Urinary bladder (tissue), 4 donors: Measurements from ENCODE around the gene FRMPD2. TPM values are rescaled to one million over a fixed set of nuclear protein-coding genes. Genes with fewer than 3 reads are reported as not detected.
"Not testable (repeated sequence)": the region's sequence is repeated elsewhere in the genome, so short reads cannot be mapped to it uniquely, and the experiment has no call there.

Experiments used
- DNase-seq: peaks from one replicate; pipeline ENCODE4 v3.0.0-alpha.2; 2015; ENCODE audit errors: extremely low spot score
- H3K27ac ChIP-seq: one replicate; pipeline ENCODE4 v1.5.1; 2013; ENCODE audit warnings: low read depth, mild to moderate bottlenecking, moderate library complexity
- H3K36me3 ChIP-seq: one replicate; pipeline ENCODE4 v1.6.1; 2013; ENCODE audit warnings: mild to moderate bottlenecking, moderate library complexity; ENCODE audit not compliant: insufficient read depth
- H3K4me1 ChIP-seq: one replicate; pipeline ENCODE4 v1.6.1; 2013; ENCODE audit warnings: mild to moderate bottlenecking, moderate library complexity; ENCODE audit not compliant: insufficient read depth
- H3K4me3 ChIP-seq: one replicate; pipeline ENCODE4 v1.5.1; 2013; ENCODE audit warnings: low read depth, low read length
- WGBS: extraction: QIAGEN DNeasy Blood & Tissue Kit; methylation state at CpG from one replicate; pipeline ENCODE4 v1.1.7; 2013; 5-methylcytosine and 5-hydroxymethylcytosine counted together
- polyA plus RNA-seq: library from polyadenylated mRNA; stranded (reverse); fragments of 200-250 nt; gene quantifications from one replicate; pipeline ENCODE4 v1.2.3, GENCODE V29; 2013
- total RNA-seq: library from RNA; depleted of rRNA; stranded (reverse); fragments of >200 nt; gene quantifications from one replicate; pipeline ENCODE4 v1.2.3, GENCODE V29; 2014
- donor health status: healthy with polysubstance abuse.
- donor health status: healthy.

FRMPD2 gene
- total and polyA plus RNA-seq, 2 donors: 0.10 to 1.9 TPM

DNA sequence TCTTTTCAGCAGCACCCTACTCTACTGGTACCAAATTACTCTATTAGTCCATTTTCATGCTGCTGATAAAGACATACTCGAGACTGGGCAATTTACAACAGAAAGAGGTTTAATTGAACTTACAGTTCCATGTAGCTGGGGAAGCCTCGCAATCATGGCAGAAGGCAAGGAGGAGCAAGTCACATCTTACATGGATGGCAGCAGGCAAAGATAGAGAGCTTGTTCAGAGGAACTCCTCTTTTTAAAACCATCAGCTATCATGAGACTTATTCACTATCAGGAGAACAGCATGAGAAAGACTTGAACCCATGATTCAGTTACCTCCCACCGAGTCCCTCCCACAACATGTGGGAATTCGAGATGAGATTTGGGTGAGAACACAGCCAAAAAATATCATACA lies 7.2 kb upstream of the FRMPD2 start:
- 74% methylated on average over 4 of the region's 4 CpGs for WGBS
- not testable (repeated sequence) for H3K4me3 ChIP-seq, H3K36me3 ChIP-seq, DNase-seq, H3K27ac ChIP-seq, H3K4me1 ChIP-seq

DNA sequence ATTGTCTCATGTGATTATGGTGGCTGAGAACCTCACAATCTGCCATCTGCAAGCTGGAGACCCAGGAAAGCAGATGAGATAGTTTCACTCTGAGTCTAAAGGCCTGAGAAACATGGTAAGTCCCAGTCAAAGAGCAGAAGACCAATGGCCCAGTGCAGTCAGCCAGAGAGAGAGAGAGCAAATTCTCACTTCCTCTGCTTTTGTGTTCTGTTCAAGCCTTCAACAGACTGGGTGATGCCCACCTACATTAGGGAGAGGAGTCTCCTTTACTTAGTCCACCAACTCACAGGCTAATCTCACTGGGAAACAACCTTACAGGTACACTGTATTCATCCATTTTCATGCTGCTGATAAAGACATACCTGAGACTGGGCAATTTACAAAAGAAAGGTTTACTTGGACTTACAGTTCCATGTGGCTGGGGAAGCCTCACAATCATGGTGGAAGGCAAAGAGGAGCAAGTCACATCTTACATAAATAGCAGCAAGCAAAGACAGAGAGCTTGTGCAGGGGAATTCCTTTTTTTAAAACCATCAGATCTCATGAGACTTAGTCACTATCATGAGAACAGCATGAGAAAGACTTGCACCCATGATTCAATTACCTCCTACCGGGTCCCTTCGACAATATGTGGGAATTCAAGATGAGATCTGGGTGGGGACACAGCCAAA lies 4.7 kb upstream of the FRMPD2 start:
- Histone ChIP-seq H3K27ac (no peak overlapping the region), H3K4me1 (no peaks in the 10 kb centered on the region), H3K4me3 (no peak overlapping the region), H3K36me3 (no peaks in the 10 kb centered on the region)
- no peak for DNase-seq
- 89% methylated on average over 2 of the region's 2 CpGs for WGBS

DNA sequence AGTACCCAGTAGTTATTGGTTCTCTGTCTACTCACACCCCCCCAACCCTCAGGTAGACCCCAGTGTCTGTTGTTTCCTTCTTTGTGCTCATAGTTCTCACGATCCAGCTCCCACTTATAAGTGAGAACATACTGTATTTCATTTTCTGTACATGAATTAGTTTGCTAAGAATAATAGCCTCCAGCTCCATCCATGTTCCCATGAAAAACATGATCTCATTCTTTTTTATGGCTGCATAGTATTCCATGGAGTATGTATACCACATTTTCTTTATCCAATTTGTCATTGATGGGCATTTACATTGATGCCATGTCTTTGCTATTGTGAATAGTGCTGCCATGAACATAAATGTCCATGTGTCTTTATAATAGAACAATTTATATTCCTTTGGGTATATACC lies 2.6 kb upstream of the FRMPD2 start:
- no peak overlapping the region for H3K27ac ChIP-seq
- H3K4me3 ChIP-seq: no peak overlapping the region
- DNase-seq: no peak
- no peaks in the 10 kb centered on the region for H3K36me3 ChIP-seq
- H3K4me1 ChIP-seq: no peaks in the 10 kb centered on the region
- 97% methylated on average over 1 of the region's 1 CpG for WGBS

DNA sequence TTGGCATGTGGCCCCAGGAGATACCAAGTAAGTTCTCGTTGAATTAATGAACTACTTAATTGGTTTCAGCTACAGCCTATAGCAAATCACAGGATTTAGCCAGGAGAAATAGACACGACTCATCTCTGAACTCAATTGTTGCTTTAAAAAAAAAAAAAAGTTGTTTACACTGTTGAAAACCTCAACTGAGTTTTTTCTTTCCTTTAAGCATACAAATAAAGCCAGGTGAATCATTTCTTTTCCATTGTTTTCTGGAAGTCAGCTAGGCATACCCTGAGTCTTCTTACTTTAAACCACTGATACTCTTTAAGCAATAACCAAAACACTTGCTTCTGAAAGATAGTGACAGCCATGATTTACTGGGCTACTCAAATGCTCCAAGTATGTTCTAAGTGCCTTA lies 755 bp downstream of the FRMPD2 start:
- Histone ChIP-seq H3K4me3 (no peak overlapping the region), H3K27ac (no peak overlapping the region), H3K36me3 (no peaks in the 10 kb centered on the region), H3K4me1 (no peaks in the 10 kb centered on the region)
- 72% methylated on average over 2 of the region's 2 CpGs for WGBS
- no peak for DNase-seq

DNA sequence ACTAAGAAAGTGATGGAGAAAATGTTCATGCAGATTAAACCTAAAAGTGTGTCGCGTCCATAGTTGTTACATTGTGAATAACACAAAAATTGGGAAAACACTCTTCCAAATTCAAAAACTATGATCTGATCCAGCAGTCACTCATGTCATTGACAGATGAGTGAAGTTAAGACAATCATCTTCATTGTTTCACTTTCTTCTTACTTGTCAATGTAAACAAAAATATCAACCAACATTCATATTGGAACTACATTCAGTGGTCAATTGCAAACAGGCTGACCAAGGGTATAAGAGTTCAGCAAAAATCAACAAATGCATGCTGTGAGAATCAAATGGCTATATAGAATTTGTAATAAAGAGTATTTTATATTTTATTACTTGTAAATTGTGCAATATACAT lies 1.8 kb downstream of the FRMPD2 start:
- Histone ChIP-seq H3K27ac (no peak overlapping the region), H3K36me3 (no peaks in the 10 kb centered on the region), H3K4me3 (no peak overlapping the region), H3K4me1 (no peaks in the 10 kb centered on the region)
- DNase-seq: no peak
- 98% methylated on average over 2 of the region's 2 CpGs for WGBS

DNA sequence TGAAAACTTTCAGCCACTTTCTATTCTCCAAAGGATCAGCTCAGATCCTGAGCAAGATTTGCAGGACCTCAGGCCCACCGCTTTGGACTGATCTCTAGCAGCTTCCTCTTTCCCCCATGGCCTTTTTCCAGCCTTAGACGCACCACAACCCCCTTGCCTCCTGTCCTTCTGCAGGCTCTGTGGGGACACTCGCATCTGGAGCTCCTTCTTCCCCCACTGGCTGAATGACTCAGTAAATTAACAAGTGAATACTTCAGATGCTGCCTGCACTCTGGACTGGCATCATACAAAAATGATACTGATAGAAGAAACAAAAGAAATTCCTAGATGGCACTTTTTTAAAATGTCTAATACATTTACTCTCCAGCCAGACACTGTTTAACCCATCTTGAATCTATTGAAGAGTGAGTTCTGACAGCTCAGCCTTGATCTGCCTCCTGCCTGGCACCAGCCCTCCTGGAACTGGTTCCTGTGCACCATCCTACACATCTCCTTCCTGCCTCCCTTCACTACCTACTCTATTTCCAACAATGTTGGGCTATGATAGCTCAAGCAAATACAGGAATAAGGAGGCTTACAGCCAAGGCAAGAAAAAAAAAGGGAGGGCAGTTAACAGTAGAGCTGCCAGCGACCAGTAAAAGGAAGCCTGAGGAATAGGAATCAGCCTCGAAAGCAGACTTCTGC lies 3.3 kb downstream of the FRMPD2 start:
- no peaks in the 10 kb centered on the region for H3K4me1 ChIP-seq
- DNase-seq: no peak
- H3K4me3 ChIP-seq: no peak overlapping the region
- no peak overlapping the region for H3K27ac ChIP-seq
- 62% methylated on average over 5 of the region's 5 CpGs for WGBS
- H3K36me3 ChIP-seq: no peaks in the 10 kb centered on the region

DNA sequence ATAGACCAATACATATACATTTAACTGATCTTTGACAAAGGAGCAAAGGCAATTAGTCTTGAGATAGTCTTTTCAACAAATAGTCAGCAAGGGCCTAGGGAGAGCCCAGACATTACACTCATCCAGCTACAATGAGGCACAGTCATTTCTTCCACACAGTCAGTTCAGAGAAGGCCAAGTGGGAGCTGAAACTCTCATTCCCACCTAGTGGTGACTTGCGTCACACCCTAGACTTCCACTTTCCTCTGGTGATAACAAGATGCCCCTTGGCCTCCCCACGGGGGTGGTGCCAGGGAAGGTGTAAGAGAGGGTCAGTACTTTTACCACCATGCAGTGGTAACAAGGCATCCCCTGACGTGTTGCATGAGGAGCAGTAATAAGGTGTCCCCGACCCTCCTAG lies 8.0 kb downstream of the FRMPD2 start:
- Histone ChIP-seq H3K4me3 (no peak overlapping the region), H3K27ac (no peak overlapping the region), H3K36me3 (no peaks in the 10 kb centered on the region), H3K4me1 (no peaks in the 10 kb centered on the region)
- 80% methylated on average over 4 of the region's 4 CpGs for WGBS
- no peak for DNase-seq

DNA sequence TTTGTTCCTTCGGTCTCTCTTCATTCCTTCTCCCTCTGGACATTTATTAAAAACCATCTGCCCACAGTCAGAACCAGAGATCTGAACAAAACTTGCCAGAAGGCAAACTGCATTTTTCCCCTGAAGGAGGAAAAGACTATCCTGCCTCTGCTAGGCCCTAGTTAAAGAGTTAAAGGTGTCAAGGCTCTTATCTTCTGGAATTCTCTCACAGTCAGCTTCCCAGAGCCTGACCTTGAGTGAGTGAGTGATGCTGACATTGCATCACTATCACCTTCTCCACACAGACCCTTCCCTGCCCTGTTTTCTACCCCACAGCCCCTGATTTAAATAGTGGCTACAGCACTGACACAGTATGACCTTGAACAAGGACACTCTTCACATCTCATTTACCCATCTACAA lies 16.4 kb downstream of the FRMPD2 start:
- Histone ChIP-seq H3K36me3 (no peaks in the 10 kb centered on the region), H3K4me1 (no peaks in the 10 kb centered on the region), H3K27ac (no peak overlapping the region), H3K4me3 (no peak overlapping the region)
- no peak for DNase-seq
- 56% methylated on average over 1 of the region's 1 CpG for WGBS

DNA sequence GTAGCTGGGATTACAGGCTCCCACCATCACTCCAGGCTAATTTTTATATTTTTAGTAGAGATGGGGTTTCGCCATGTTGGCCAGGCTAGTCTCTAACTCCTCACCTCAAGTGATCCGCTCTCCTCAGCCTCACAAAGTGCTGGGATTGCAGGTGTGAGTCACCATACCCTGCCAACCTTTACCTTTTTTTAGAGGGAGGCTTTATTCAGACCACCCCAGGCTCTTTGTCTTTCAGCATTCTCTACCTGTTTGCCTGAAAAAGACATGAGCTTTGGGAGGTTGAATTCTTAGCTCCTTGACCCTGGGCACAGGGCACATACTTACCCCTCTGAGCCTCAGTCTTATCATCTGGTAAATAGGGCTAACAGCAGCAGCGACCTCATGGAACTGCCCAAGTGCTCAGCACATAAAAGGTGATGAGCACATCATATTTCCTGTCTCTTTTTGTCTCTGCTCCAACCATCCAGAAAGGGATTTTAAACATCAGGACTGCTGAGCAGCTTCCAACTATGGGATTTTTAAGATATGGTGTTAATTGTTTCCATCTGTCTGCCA lies 17.0 kb downstream of the FRMPD2 start:
- DNase-seq: no peak
- Histone ChIP-seq H3K4me1 (no peaks in the 10 kb centered on the region), H3K4me3 (no peak overlapping the region), H3K27ac (no peak overlapping the region), H3K36me3 (no peaks in the 10 kb centered on the region)
- WGBS: 83% methylated on average over 3 of the region's 3 CpGs

DNA sequence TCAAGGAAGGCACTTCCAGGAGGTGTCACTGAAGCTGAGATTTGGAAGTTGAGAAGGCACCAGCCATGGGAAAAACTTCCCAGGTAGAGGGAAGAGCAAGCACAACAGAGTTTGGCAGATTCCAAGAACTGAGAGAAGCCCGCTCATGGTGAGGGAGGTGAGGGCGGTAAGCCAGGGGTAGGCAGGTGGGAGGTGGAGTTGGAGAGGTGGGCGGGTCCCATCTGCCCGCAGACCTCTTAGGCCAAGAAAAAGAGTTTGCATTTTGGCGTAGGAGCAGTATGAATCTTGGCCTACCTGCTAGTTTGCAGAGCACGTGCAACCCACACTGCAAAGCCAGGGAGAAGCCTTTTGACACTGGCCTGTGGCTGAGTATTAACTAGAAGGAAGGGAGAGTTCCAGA lies 18.8 kb downstream of the FRMPD2 start:
- H3K27ac ChIP-seq: no peak overlapping the region
- WGBS: 92% methylated on average over 6 of the region's 6 CpGs

DNA sequence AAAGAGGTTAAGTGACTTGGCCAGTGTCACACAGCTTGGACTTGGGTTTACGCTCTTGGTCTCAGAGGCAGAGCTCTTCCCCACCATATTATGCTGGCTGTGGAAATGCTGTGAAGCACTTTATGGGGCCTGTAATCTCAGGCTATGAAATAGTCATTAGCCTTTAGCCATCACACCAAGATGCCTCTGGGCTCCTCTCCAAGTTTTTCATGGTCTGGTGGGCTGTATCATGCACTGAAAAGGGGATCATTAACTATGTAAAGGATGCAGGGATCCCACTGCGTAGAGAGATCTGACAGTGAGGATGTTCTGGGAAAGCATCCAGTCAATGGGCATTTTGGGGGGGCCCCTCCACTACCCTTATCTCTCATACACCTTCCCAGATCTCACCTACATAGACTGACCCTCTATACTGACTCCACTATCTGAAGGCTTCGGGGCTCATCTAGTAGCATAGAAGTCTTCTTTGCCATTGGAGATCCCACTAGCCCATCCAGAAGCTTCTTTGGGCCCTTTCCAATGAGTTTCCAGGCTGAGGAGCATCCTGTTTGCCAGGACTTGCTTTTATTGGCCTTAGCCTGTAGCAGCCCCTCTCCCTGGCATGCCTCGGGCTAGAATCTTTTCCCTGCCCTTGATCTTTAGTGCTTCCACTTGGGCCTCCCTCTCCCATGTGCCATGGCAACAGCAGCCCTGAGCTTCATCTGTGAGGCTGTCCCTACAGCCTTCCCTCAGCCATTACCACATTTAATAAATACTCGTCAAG lies 19.6 kb downstream of the FRMPD2 start:
- no peak overlapping the region for H3K27ac ChIP-seq
- no peak overlapping the region for H3K4me3 ChIP-seq
- no peaks in the 10 kb centered on the region for H3K4me1 ChIP-seq
- no peak for DNase-seq
- H3K36me3 ChIP-seq: no peaks in the 10 kb centered on the region
- 86% methylated on average over 5 of the region's 5 CpGs for WGBS

More for the DNA sequence above, 18.8 kb downstream of the FRMPD2 start:
- no peaks in the 10 kb centered on the region for H3K36me3 ChIP-seq
- no peak for DNase-seq
- no peak overlapping the region for H3K4me3 ChIP-seq
- H3K4me1 ChIP-seq: no peaks in the 10 kb centered on the region

DNA sequence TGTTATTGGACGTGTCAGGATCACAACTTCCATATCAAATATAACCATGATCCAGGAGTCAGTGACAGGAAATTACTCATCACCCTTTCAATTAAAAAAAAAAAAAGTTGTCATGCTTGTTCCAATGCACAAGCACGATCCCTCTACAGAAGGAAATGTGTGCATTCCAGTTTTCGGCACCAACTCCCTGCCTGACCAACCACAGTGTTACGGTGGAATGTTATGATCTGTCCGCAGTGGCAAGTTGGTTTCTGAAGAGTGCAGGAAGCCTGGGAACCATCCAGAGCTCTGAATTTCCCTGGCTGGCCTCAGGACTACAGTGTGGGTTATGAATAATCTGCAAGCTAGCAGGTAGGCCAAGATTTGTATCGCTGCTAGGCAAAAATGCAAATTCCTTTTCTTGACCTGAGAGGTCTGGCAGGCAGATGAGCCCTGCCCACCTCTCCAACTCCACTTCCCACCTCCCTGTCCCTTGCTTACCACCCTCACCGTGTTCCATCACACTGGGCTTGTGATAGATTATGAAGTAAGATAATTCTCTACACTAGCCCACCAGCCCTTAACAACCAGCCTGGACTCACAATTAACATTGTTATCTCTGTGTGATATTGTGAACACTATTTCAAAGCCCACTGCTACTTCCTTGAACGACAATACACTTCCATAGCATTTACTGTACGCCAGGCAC lies 20.4 kb downstream of the FRMPD2 start:
- Histone ChIP-seq H3K36me3 (no peaks in the 10 kb centered on the region), H3K4me1 (no peaks in the 10 kb centered on the region), H3K27ac (no peak overlapping the region), H3K4me3 (no peak overlapping the region)
- no peak for DNase-seq
- 70% methylated on average over 9 of the region's 9 CpGs for WGBS

DNA sequence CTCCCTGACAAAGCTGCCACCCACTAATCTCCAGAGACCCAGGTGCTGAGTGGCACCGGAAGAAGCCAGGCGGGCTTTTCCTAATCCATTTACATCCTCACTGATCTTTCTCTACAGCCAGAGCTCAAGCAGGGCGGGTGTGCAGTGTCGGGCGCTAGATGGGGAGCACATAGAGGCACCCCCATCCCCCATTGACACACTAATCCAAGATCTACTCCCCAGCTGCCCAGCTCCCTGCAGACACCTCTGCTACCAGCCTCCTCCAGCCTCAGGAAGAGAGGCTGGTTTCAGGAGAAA lies 22.2 kb downstream of the FRMPD2 start:
- Histone ChIP-seq H3K36me3 (no peaks in the 10 kb centered on the region), H3K4me3 (no peak overlapping the region), H3K27ac (no peak overlapping the region), H3K4me1 (no peaks in the 10 kb centered on the region)
- DNase-seq: no peak
- 66% methylated on average over 5 of the region's 5 CpGs for WGBS
